Dermis blood vessel endothelial cell (primary cell): ENCODE measurements around the gene DUS1L. TPM values are rescaled to one million over a fixed set of nuclear protein-coding genes. Genes with fewer than 3 reads are reported as not detected.
"Not testable (repeated sequence)": the region's sequence is repeated elsewhere in the genome, so short reads cannot be mapped to it uniquely, and the experiment has no call there.

Experiments used
- DNase-seq: peaks from one replicate; pipeline ENCODE4 v3.0.0; 2010
- total RNA-seq: library from RNA; depleted of rRNA; stranded (reverse); fragments of >200 nt; gene quantifications from 2 replicates; pipeline ENCODE4 v1.2.3, GENCODE V29; 2014

Gene DUS1L
- total RNA-seq, 1 donor from 2014 or later = 72.5 TPM

GRCh38 chr17:82038796-82039409 is 26.7 kb downstream of the DUS1L start:
- DNase-seq = not testable (repeated sequence)

GRCh38 chr17:82037889-82038195 is 27.8 kb downstream of the DUS1L start:
- no peak for DNase-seq

GRCh38 chr17:82037092-82037888 is 28.3 kb downstream of the DUS1L start, which contains the start of gene DCXR:
Gene DCXR, minus strand, starts transcription at chr17:82037697. Its CDS starts 15 bp downstream, at chr17:82037682.
- peak; percentile 98 for DNase-seq

- DNase-seq = no peak
Observed at GRCh38 chr17:82036634-82037091, 28.9 kb downstream of the DUS1L start.

- no peak for DNase-seq
Observed at GRCh38 chr17:82035956-82036633, 29.5 kb downstream of the DUS1L start.

GRCh38 chr17:82035488-82035887 is 30.1 kb downstream of the DUS1L start:
- no peak for DNase-seq

- no peak for DNase-seq
Observed at GRCh38 chr17:82034371-82035011, 31.1 kb downstream of the DUS1L start.

GRCh38 chr17:82033359-82034085 is 32.1 kb downstream of the DUS1L start:
- no peak for DNase-seq

- DNase-seq = no peak
Observed at GRCh38 chr17:82031885-82032627, 33.5 kb downstream of the DUS1L start.

- peak; percentile 61 for DNase-seq
Observed at GRCh38 chr17:82031303-82031884, 34.2 kb downstream of the DUS1L start, which contains the start of gene RAC3. Gene RAC3, plus strand, starts transcription at chr17:82031678. Its CDS starts 84 bp downstream, at chr17:82031762.

- DNase-seq = peak; percentile 92
Observed at GRCh38 chr17:82030470-82031302, 34.9 kb downstream of the DUS1L start.

- DNase-seq = no peak
Observed at GRCh38 chr17:82029990-82030469, 35.6 kb downstream of the DUS1L start.

- no peak for DNase-seq
Observed at GRCh38 chr17:82029391-82029790, 36.2 kb downstream of the DUS1L start.

GRCh38 chr17:82028966-82029365 is 36.6 kb downstream of the DUS1L start:
- DNase-seq = no peak

- no peak for DNase-seq
Observed at GRCh38 chr17:82028246-82028645, 37.4 kb downstream of the DUS1L start.

- DNase-seq = no peak
Observed at GRCh38 chr17:82025401-82026107, 40.0 kb downstream of the DUS1L start.

GRCh38 chr17:82024859-82025258 is 40.7 kb downstream of the DUS1L start:
- DNase-seq = no peak

GRCh38 chr17:82023447-82024241 is 42.0 kb downstream of the DUS1L start:
- peak; percentile 33 for DNase-seq
